GM23248 (cell line): ENCODE data around the gene CHN2. TPM values are rescaled to one million over a fixed set of nuclear protein-coding genes. Genes with fewer than 3 reads are reported as not detected.

Experiments used
- DNase-seq: peaks from one replicate; pipeline ENCODE4 v3.0.0-alpha.2; 2015
- H2AFZ ChIP-seq: fragments of 200-600 bp; sonication (generic); 2 replicates; pipeline ENCODE4 v1.6.1; 2016; ENCODE audit warnings: antibody characterized with exemption
- H3F3A ChIP-seq: fragments of 200-600 bp; sonication (generic); 2 replicates; pipeline ENCODE4 v1.6.1; 2016; ENCODE audit warnings: mild to moderate bottlenecking, antibody characterized with exemption, mixed run types; ENCODE audit not compliant: insufficient read depth
- H3K27ac ChIP-seq: fragments of 200-600 bp; sonication (generic); 2 replicates; pipeline ENCODE4 v1.5.1; 2016; ENCODE audit warnings: mild to moderate bottlenecking
- H3K27me3 ChIP-seq: fragments of 200-600 bp; sonication (generic); replicated peaks from 2 replicates; pipeline ENCODE4 v1.6.1; 2016; ENCODE audit warnings: mild to moderate bottlenecking; ENCODE audit not compliant: insufficient read depth
- H3K36me3 ChIP-seq: fragments of 200-600 bp; sonication (generic); 2 replicates; pipeline ENCODE4 v1.6.1; 2016; ENCODE audit warnings: low read depth, mild to moderate bottlenecking
- H3K4me1 ChIP-seq: fragments of 200-600 bp; sonication (generic); 2 replicates; pipeline ENCODE4 v1.6.1; 2016; ENCODE audit warnings: mild to moderate bottlenecking; ENCODE audit not compliant: insufficient read depth
- H3K4me2 ChIP-seq: fragments of 200-600 bp; sonication (generic); one replicate; pipeline ENCODE4 v1.6.1; 2016; ENCODE audit warnings: mild to moderate bottlenecking; ENCODE audit not compliant: unreplicated experiment
- H3K4me3 ChIP-seq: fragments of 200-600 bp; sonication (generic); 2 replicates; pipeline ENCODE4 v1.5.1; 2016; ENCODE audit warnings: mild to moderate bottlenecking
- H3K79me2 ChIP-seq: fragments of 200-600 bp; sonication (generic); 2 replicates; pipeline ENCODE4 v1.6.1; 2016; ENCODE audit warnings: mild to moderate bottlenecking; ENCODE audit not compliant: insufficient read depth
- H3K9ac ChIP-seq: fragments of 200-600 bp; sonication (generic); 2 replicates; pipeline ENCODE4 v1.6.1; 2016; ENCODE audit warnings: mild to moderate bottlenecking
- H3K9me2 ChIP-seq: fragments of 200-600 bp; sonication (generic); 2 replicates; pipeline ENCODE4 v1.6.1; 2016; ENCODE audit warnings: mixed run types, mild to moderate bottlenecking, moderate library complexity; ENCODE audit not compliant: insufficient read depth
- H3K9me3 ChIP-seq: fragments of 200-600 bp; sonication (generic); one replicate; pipeline ENCODE4 v1.6.1; 2017; ENCODE audit warnings: low read depth
- H4K20me1 ChIP-seq: fragments of 200-600 bp; sonication (generic); 2 replicates; pipeline ENCODE4 v1.6.0; 2016; ENCODE audit not compliant: insufficient read depth
- EZH2 ChIP-seq: fragments of 200-600 bp; sonication (generic); IDR thresholded peaks from 2 replicates; pipeline ENCODE4 v1.6.1; 2018; ENCODE audit warnings: antibody characterized with exemption, mild to moderate bottlenecking; ENCODE audit not compliant: insufficient read depth, poor library complexity, severe bottlenecking
- EZH2phosphoT487 ChIP-seq: fragments of 200-600 bp; sonication (generic); IDR thresholded peaks from 2 replicates; pipeline ENCODE4 v1.6.1; 2018; ENCODE audit warnings: antibody characterized with exemption, moderate library complexity, mild to moderate bottlenecking, low read depth; ENCODE audit not compliant: insufficient read depth
- WGBS, 2 experiments: methylation state at CpG; one replicate each; pipeline ENCODE4 v1.1.6; 2015 to 2017; ENCODE audit warnings: low lambda C conversion rate in 2 of 2, low coverage in 1 of 2; ENCODE audit errors: missing lambda C conversion rate in 2 of 2; 5-methylcytosine and 5-hydroxymethylcytosine counted together
- in situ Hi-C: fragments of 300-500 bp; cut with MboI; formaldehyde crosslinking; loops from 2 replicates; pipeline ENCODE4 v1.15.0; 2020
- polyA plus RNA-seq: library from polyadenylated mRNA; unstranded; fragments of >200 nt; fragmentation: Nextera tagmentation; extraction: Ambion mirVana; gene quantifications from 2 replicates; pipeline ENCODE4 v1.2.1, GENCODE V29; 2016
- total RNA-seq: library from RNA; depleted of rRNA; stranded (reverse); fragments of >200 nt; shearing (Covaris generic); gene quantifications from 2 replicates; pipeline ENCODE4 v1.2.3, GENCODE V29; 2014

CHN2 gene
- total and polyA plus RNA-seq, 2 experiments from 2014 or later = 1.5 to 2.3 TPM

- Histone ChIP-seq H3K9me2 (no peaks in the 10 kb centered on the region), H3F3A (no peaks in the 10 kb centered on the region), H3K9me3 (no peaks in the 10 kb centered on the region), H3K27me3 (peaks cover 4% of the 10 kb centered on the region; the same call in 1 of the 2 replicates), H2AFZ (no peak overlapping the region), H4K20me1 (no peaks in the 10 kb centered on the region), H3K4me2 (no peak overlapping the region), H3K4me1 (no peaks in the 10 kb centered on the region), H3K9ac (no peak overlapping the region), H3K4me3 (no peak overlapping the region), H3K36me3 (no peaks in the 10 kb centered on the region), H3K79me2 (no peaks in the 10 kb centered on the region), H3K27ac (no peak overlapping the region)
- TF ChIP-seq EZH2 (no peak), EZH2phosphoT487 (no peak)
- in situ Hi-C loops = no loop called here
- WGBS, 2 experiments = 69 to 77% methylated on average over 6 of the region's 6 CpGs
- DNase-seq = no peak
Observed at GRCh38 chr7:29299086-29299485, 104.5 kb downstream of the CHN2 start.

DNA sequence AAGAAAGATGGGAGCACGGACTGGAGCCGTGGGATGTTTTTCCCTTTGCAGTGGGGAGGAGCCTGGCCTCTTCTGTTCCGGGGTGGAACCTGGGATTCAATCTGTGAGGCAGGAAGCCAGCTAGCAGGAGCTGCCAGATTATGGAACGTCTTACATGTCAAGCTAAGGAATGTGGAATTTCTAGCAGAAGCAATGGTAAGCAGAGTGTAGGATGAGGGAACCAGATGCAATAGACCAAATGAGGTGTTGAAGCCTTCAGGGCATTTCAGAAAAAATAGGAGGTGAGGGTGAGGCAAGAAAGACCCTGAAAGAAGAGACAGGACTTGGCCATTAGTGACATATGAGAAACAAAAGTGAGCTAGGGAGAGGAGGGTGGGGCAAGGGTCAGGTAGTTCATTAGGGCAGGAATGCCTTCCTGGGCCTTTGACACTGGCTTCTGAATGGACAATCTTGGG lies 105.5 kb downstream of the CHN2 start:
- Histone ChIP-seq H3K27ac (no peak overlapping the region), H3F3A (no peaks in the 10 kb centered on the region), H3K36me3 (no peaks in the 10 kb centered on the region), H3K9ac (no peak overlapping the region), H4K20me1 (no peaks in the 10 kb centered on the region), H3K4me3 (no peak overlapping the region), H3K4me1 (no peaks in the 10 kb centered on the region), H3K79me2 (no peaks in the 10 kb centered on the region), H3K9me2 (no peaks in the 10 kb centered on the region), H3K4me2 (no peak overlapping the region), H3K27me3 (peaks cover 5% of the 10 kb centered on the region; the same call in 1 of the 2 replicates), H2AFZ (no peak overlapping the region), H3K9me3 (no peaks in the 10 kb centered on the region)
- no peak for DNase-seq
- TF ChIP-seq EZH2 (no peak), EZH2phosphoT487 (no peak)
- 11 to 20% methylated on average over 4 of the region's 4 CpGs for WGBS, 2 experiments
- in situ Hi-C loops = no loop called here

- Histone ChIP-seq H3K4me3 (no peak overlapping the region), H3K36me3 (no peaks in the 10 kb centered on the region), H3K79me2 (no peaks in the 10 kb centered on the region), H3F3A (no peaks in the 10 kb centered on the region), H3K9me3 (no peaks in the 10 kb centered on the region), H3K4me1 (no peaks in the 10 kb centered on the region), H3K27me3 (peaks cover 9% of the 10 kb centered on the region; the same call in 1 of the 2 replicates), H3K9ac (no peak overlapping the region), H4K20me1 (no peaks in the 10 kb centered on the region), H2AFZ (no peak overlapping the region), H3K4me2 (no peak overlapping the region), H3K27ac (no peak overlapping the region), H3K9me2 (no peaks in the 10 kb centered on the region)
- DNase-seq = no peak
- 53% methylated on average over 1 of the region's 1 CpG for WGBS, 2 experiments
- TF ChIP-seq EZH2phosphoT487 = no peak
- no peak for TF ChIP-seq EZH2
- in situ Hi-C loops = no loop called here
Observed at GRCh38 chr7:29300649-29301048, 106.1 kb downstream of the CHN2 start.

DNA sequence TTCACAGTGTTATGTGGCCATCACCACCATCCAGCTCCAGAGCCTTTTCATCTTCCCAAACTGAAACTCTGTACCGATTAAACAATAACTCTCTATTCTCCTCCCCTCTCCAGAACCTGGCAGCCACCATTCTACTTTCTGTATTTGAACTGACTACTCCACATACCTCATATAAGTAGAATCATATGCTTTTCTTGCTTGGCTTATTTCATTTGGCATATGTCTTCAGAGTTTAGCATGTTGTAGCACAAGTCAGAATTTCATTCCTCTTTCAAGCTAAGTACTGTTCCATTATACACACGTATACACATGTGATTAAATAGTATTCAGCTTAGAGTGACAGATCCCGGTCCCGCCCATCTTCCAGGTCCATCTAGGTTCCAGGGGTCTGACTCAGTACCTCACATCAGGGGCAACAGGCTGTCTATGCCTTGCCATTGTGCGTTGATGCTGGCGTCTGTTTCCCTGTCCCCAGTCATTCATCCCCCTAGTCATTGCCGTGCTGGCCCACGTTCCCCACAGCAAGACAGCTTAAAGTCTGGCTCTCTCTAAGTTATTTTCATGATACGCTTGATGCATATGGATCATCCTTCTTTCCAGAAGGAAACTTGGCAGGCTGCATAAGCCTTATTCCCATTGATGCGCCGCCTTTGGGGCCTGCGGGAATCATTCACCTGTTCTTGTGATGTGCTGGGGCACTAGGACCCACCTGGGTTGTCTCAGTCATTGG lies 108.3 kb downstream of the CHN2 start:
- Histone ChIP-seq H3K9ac (no peak overlapping the region), H3K27ac (no peak overlapping the region), H3K4me3 (no peak overlapping the region), H4K20me1 (no peaks in the 10 kb centered on the region), H3K4me1 (no peaks in the 10 kb centered on the region), H3K4me2 (no peak overlapping the region), H3K9me3 (no peaks in the 10 kb centered on the region), H3F3A (no peaks in the 10 kb centered on the region), H3K79me2 (no peaks in the 10 kb centered on the region), H3K36me3 (no peaks in the 10 kb centered on the region), H2AFZ (no peak overlapping the region), H3K9me2 (no peaks in the 10 kb centered on the region), H3K27me3 (peaks cover 23% of the 10 kb centered on the region; the same call in 1 of the 2 replicates)
- in situ Hi-C loops = no loop called here
- TF ChIP-seq EZH2 (no peak), EZH2phosphoT487 (no peak)
- no peak for DNase-seq
- WGBS, 2 experiments = 80% methylated on average over 12 of the region's 12 CpGs

DNA sequence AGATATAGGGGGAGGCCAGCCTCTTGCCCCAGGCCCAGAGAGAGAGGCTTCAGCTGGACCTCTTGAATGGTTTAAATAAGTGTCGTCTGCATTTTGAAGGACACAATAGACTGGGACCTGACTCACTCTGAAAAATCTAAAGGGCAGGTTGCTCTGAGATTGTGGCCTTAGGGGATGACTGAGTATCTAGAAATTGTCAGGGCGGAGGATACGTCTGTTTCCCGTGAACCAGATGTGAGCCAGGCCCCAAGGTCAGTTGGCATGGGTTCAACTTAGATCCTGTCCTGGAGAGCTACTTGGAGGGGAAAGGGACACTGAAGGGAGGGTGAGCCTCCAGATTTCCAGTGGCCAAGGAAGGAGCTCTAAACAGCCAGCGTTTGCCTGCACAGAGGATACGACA lies 110.2 kb downstream of the CHN2 start:
- WGBS, 2 experiments = 75 to 78% methylated on average over 6 of the region's 6 CpGs
- DNase-seq = no peak
- in situ Hi-C loops = no loop called here
- Histone ChIP-seq H3K9me3 (no peaks in the 10 kb centered on the region), H3K4me3 (no peak overlapping the region), H3K27me3 (peaks cover 32% of the 10 kb centered on the region), H3K4me2 (no peak overlapping the region), H3K79me2 (no peaks in the 10 kb centered on the region), H3K36me3 (no peaks in the 10 kb centered on the region), H3K4me1 (no peaks in the 10 kb centered on the region), H3K9me2 (no peaks in the 10 kb centered on the region), H2AFZ (no peak overlapping the region), H3K9ac (no peak overlapping the region), H4K20me1 (no peaks in the 10 kb centered on the region), H3K27ac (no peak overlapping the region), H3F3A (no peaks in the 10 kb centered on the region)
- no peak for TF ChIP-seq EZH2phosphoT487
